ENCODE measurements around the gene SULT4A1. TPM values are rescaled to one million over a fixed set of nuclear protein-coding genes. Genes with fewer than 3 reads are reported as not detected.
A peak's percentile ranks its signal among the peaks of the same experiment; 100 is the strongest.

Gene SULT4A1
- total RNA-seq, 4 donors from 2014 or later: not detected

GRCh38 chr22:43811777-43812148 is 50.5 kb downstream of the SULT4A1 start:
- Histone ChIP-seq H3K4me3 (replicated peaks in 1 of 3) (peak overlapping the region; percentile 59 to 97 (median 75)), H3K4me1 (peaks cover 7 to 12% of the 10 kb centered on the region in 2 donors), H3K27me3 (no peaks in the 10 kb centered on the region), H3K9me3 (no peaks in the 10 kb centered on the region), H3K27ac (peak overlapping the region in 1 of 3 donors; percentile 66), H3K36me3 (no peaks in the 10 kb centered on the region)
- 0 to 1% methylated on average over 8 to 10 of the region's 21 CpGs for WGBS, 2 donors
- peak in 1 of 2 donors; percentile 6 for DNase-seq
- intact Hi-C loops (cut with DNase I): no loop called here
- no peak for TF ChIP-seq POLR2A (IDR thresholded peaks at IDR 0.05)
- TF ChIP-seq, protein P1, sequence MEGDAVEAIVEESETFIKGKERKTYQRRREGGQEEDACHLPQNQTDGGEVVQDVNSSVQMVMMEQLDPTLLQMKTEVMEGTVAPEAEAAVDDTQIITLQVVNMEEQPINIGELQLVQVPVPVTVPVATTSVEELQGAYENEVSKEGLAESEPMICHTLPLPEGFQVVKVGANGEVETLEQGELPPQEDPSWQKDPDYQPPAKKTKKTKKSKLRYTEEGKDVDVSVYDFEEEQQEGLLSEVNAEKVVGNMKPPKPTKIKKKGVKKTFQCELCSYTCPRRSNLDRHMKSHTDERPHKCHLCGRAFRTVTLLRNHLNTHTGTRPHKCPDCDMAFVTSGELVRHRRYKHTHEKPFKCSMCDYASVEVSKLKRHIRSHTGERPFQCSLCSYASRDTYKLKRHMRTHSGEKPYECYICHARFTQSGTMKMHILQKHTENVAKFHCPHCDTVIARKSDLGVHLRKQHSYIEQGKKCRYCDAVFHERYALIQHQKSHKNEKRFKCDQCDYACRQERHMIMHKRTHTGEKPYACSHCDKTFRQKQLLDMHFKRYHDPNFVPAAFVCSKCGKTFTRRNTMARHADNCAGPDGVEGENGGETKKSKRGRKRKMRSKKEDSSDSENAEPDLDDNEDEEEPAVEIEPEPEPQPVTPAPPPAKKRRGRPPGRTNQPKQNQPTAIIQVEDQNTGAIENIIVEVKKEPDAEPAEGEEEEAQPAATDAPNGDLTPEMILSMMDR (IDR thresholded peaks at IDR 0.05): no peak

DNA sequence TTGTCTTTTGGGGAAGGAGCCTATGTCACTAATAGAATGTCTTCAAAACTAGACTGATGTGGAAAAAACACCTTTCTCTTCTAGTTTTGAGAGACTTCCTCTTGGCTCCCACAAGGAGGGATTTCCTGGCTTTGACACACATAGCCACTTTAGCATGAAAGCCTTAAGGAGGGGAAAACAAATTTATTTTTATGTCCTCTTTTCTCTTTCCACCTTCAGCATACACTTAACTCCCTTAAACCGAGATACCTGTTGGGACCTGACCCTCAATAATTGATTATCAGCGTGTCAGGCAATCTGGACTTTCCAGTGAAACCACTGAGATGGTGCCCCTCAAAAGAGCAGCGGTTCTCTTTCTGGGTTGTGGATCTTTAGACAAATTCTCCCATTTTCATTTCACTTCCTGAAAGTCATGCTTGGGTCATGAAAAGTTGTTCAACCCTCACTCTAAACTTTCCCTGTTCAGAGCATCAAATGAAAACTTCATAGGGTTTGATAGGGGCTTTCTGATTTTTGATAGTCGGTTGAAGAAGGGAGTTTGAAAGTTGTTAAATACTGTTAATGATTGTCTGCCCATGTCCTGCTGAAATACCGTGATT is 59.3 kb downstream of the SULT4A1 start:
- Histone ChIP-seq H3K27me3 (no peaks in the 10 kb centered on the region), H3K4me1 (peaks cover 0 to 3% of the 10 kb centered on the region in 2 donors), H3K27ac (no peak overlapping the region), H3K36me3 (no peaks in the 10 kb centered on the region), H3K4me3 (replicated peaks in 1 of 3) (no peak overlapping the region), H3K9me3 (no peaks in the 10 kb centered on the region)
- intact Hi-C loops (cut with DNase I): no loop called here
- 73 to 84% methylated on average over 5 of the region's 5 CpGs for WGBS, 2 donors
- no peak for DNase-seq
- TF ChIP-seq POLR2A (IDR thresholded peaks at IDR 0.05): no peak
- TF ChIP-seq, protein P1 (IDR thresholded peaks at IDR 0.05): no peak

- H3K36me3 ChIP-seq: no peaks in the 10 kb centered on the region
- TF ChIP-seq, protein P1 (IDR thresholded peaks at IDR 0.05): no peak
- no peak for TF ChIP-seq POLR2A (IDR thresholded peaks at IDR 0.05)
- 88 to 89% methylated on average over 1 of the region's 1 CpG for WGBS, 2 donors
- peaks cover 0 to 3% of the 10 kb centered on the region in 2 donors for H3K4me1 ChIP-seq
- H3K4me3 ChIP-seq (replicated peaks in 1 of 3): no peak overlapping the region
- H3K27ac ChIP-seq: no peak overlapping the region
- intact Hi-C loops (cut with DNase I): no loop called here
- DNase-seq: no peak
- no peaks in the 10 kb centered on the region for H3K27me3 ChIP-seq
- H3K9me3 ChIP-seq: no peaks in the 10 kb centered on the region
Measured at GRCh38 chr22:43800970-43801369, 61.3 kb downstream of the SULT4A1 start.

DNA sequence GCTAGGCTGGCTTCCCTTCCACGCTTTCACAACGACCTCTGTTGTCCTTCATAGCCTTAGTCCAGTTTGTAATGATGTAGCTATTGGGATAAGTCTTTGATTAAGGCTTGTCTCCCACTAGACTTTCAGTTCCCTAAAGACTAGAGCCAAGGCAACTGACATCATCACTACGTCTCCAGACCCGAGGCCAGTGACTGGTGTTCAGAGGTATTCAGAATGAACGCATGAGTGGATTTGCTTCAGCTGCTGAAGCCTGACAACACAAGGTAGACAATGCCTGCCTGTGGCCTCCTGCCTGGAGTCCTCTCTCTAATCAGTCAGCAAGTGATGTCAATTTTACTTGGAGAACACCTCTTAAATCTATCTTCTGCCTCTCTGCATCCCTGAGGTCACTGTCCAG is 63.8 kb downstream of the SULT4A1 start:
- Histone ChIP-seq H3K27ac (no peak overlapping the region), H3K27me3 (no peaks in the 10 kb centered on the region), H3K9me3 (no peaks in the 10 kb centered on the region), H3K4me1 (peaks cover 0 to 3% of the 10 kb centered on the region in 2 donors), H3K4me3 (replicated peaks in 1 of 3) (no peak overlapping the region), H3K36me3 (no peaks in the 10 kb centered on the region)
- TF ChIP-seq, protein P1 (IDR thresholded peaks at IDR 0.05): no peak
- TF ChIP-seq POLR2A (IDR thresholded peaks at IDR 0.05): no peak
- DNase-seq: no peak
- WGBS, 2 donors: 60 to 68% methylated on average over 5 of the region's 5 CpGs
- intact Hi-C loops (cut with DNase I): no loop called here

DNA sequence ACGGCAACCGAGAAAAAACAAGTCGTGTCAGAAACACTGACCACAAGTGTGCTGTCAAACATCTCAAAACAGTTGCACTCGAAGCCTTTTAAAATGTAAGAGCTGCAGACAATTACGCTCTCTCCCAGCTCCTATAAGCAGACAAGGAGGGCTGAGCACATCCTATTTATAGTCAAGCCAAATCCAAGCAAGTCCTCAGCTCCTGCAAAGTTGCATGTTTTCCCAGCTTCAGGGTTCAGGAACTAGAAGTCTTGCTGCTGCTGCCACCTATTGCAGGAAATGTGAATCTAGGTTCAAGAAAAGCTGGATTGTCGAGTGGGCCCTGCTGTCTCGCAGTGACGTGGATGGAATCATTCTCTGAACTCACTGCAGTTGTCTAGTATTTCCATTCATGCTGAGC is 65.7 kb downstream of the SULT4A1 start:
- Histone ChIP-seq H3K9me3 (no peaks in the 10 kb centered on the region), H3K4me3 (replicated peaks in 1 of 3) (no peak overlapping the region), H3K27me3 (no peaks in the 10 kb centered on the region), H3K27ac (no peak overlapping the region), H3K4me1 (peaks cover 0 to 3% of the 10 kb centered on the region in 2 donors), H3K36me3 (no peaks in the 10 kb centered on the region)
- no peak for DNase-seq
- intact Hi-C loops (cut with DNase I): no loop called here
- 64 to 70% methylated on average over 8 of the region's 8 CpGs for WGBS, 2 donors
- no peak for TF ChIP-seq POLR2A (IDR thresholded peaks at IDR 0.05)
- TF ChIP-seq, protein P1 (IDR thresholded peaks at IDR 0.05): no peak

Data from thyroid gland (tissue), 4 donors.